GM19023 (cell line): ENCODE results near the gene RNF182.
"Not testable (repeated sequence)": the region's sequence is repeated elsewhere in the genome, so short reads cannot be mapped to it uniquely, and the experiment has no call there.

Source experiments
- ATAC-seq: cut with Tn5 transposase; IDR thresholded peaks from one replicate; pipeline ENCODE4 v1.9.1; 2021; ENCODE audit warnings: mild to moderate bottlenecking, moderate library complexity; ENCODE audit not compliant: unreplicated experiment

The RNF182 gene

DNA sequence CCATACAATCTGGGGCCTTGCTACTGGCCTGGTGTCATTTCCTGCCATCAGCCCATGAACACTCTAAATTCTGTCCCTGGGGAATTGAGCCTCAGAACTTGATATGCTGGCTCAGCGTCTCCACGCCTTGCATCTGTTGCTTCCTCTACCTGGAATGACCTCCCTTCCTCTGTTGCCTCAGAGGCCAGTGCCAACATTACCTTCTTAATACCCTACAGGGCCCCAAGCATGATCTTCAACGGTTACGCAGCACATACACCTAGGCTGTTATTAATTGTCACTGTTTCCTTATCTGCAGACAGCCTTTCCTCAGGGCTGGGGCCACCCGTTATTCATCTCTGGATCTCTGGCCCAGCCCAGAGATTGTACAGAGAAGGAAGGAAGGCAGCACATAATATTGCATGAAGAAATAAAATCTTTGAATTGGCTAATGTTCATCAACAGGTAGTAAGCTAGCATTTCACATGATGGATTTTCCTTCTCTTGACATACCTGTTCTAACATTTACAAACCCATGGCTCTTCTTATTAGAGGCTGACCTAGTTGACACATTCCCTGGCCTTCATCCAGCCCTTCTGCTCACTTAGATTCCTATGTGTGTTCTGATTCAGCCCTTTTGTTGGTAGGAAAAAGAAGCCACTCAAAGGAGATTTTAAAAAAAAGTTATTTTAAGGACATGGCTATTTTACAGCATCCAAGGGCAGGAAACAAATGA, 8.4 kb upstream of the RNF182 start:
- ATAC-seq, result no peak

DNA sequence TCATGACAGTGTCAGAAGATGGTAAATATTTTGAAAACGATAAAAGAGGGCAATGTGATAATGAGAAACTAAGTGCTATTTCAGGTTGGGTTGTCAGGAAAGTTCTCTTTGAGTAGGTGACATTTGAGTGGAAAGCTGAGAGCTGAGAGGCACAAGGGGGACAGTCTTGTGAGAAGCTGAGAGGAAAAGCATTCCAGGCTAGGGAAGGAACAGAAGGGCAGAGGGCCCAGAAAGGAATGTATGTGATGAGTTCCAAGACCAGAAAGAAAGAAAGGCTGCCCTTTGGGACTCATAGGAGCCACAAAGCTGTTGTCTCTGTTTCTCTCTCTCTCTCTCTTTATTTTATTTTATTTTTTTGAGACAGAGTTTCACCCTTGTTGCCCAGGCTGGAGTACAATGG, 7.6 kb upstream of the RNF182 start:
- no peak for ATAC-seq

DNA sequence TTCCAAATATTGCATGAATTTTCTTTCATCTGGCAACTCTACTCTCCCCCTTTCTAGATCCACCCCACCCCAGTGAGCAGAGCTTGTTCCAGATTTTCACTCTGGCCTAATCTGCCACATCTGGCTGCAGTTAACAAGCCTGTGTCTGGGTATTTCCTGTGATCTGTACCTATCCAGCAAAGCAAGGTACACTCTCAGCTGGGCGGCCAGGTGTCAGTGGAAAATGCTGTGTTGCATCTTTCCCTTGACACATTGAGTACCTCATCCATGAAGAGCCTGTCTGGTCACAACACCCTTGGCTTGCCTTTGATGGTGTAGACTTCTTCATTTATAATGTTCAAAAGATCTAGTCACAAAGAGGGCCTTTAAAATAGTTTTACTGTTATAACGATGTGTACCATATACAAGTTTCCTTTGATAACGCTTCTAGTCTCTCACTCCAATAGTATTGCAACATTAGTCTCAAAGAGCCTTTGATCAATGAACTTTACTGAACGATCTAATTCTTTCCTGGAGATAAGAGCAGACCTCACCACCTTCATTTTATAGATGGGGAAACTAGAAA, 6.0 kb upstream of the RNF182 start:
- ATAC-seq, result no peak

DNA sequence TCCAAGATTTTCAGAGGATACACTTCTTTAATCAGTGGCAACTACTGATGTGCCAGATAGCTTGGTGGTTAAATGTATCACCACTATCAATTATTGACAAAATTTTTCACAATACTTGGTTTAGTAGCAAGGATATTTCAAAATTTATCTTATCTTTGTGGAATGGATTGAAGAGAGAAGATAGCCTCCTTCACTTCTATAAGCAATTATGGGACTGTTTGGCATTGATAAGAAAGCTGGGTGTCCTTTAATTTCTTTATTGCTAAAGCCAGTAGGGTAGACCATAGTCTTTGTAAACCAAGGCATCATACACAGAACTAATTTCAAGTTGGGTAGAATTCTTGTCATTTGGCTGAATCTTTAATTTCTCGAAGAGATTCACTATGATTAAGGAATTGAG, 4.9 kb upstream of the RNF182 start:
- no peak for ATAC-seq

DNA sequence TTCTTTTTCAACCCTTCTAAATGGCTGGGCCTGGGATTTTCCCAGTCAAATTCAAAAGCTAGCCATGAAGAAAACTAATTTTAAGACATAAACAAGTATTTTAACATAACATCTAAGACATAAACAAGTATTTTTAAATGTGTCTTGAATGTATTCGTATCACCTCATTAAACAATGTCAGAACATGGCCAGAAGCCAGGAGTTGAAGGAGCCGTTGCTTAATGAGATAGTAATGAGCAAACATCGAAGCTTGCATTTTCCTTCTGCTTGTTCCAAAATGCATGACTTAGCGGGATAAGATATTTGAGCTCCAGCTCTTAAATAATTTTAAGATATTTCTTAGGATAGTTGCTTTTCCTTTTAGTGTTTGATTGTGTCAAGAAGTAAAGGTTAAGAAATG, 4.2 kb upstream of the RNF182 start:
- ATAC-seq, result no peak

DNA sequence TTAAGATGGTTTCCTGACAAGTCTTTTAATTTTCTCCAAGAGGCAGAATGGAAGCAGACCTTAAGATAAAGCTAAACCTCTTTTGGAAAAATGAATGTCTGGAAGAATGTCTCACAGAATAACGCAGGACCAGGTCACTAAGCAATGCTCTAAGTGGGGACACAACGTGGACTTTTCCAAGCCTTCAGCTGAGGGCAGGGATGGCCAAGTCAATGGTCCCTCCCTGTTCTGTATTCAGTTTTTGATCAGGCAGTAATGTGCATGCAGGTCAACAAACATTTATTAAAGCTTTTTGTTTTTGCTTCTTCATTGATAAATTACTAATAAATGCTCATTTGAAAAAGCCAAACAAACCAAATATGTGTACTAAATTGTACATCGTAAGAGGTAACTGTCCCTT, 2.0 kb upstream of the RNF182 start:
- ATAC-seq, result no peak

DNA sequence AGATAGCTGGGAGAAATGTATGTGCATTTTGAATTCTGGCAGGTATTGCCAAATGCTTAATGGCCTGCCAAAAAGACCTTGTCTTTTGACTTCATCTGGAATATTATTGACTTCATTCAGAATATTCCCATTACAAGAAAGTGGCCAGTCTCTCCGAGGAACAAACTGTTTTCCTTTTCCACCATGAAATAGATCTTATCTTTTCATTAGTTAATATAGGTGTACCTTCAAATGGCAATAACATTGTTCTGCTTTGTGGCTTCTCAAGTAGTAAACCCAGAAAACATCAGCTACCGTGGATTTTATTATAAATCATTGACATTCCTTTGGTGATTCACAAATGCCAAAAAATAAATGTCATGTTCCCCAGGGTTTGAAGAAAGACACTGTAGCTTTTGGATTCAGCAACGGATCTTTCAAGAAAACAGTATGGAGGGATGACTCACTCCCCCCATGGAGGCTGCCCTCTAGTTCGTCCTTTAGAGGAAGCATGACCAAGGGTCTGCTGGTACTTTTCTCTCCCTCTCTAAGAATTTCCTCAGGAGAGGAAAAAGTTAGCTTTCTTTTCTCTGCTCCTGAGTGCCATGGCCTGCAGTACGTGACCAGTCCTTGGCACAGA, 1.1 kb upstream of the RNF182 start:
- ATAC-seq, result no peak

DNA sequence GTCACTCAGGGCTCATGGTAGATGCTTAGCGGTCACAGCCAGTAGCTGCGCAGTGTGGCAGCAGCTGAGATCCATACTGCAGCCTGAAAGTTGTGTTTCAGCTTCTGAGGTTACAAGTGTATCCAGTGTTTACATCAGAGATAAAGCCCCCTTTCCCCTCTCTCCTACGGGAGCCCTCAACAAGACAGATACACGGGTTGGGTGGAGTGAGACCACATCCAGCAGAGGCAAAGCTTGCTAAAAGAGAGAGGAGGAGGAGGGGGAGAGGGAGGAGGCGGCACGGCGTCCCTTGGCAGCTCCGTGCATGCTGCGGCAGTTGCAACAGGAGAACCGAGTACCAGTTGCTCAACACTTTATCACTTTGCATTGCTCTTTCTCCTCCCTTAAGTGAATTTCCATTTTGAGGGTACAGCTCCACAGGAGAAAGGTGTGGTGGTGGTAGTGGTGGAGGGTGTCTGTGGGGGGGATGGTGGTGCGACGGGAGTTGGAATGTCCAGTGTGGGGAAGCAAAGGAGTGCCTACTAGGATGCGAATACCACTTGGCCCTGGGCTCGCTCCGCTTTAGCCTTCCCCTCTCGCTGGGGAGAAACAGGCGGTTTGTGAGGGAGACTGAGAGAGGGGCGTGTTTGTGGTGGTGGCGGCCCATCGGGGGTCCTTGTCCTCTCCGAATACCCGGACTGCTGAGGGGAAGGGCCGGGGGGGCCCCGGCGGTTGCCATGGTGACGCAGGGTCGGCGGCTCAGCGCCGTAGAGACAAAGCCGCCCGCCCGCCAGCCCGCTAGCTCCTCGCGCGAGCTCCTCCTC, 405 bp upstream of the RNF182 start:
- no peak for ATAC-seq

DNA sequence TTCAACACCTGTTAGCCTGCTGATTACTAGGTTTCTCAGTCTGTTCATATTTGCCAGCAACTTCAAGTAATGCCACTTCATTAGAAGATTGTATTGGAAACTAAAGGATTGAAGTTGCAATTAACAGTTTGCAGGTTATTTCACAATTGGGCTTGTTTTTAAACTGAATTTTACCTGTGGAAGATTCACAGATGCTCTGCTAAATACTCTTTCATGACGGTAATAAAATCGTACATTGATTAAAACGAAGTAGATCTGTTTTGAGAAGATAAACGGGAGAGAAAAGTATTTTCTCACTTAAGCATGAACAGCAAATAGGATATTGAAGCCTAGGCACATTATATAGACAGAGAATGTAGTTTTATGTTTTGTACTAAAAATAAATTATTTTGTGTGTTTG, 1.6 kb downstream of the RNF182 start:
- no peak for ATAC-seq

DNA sequence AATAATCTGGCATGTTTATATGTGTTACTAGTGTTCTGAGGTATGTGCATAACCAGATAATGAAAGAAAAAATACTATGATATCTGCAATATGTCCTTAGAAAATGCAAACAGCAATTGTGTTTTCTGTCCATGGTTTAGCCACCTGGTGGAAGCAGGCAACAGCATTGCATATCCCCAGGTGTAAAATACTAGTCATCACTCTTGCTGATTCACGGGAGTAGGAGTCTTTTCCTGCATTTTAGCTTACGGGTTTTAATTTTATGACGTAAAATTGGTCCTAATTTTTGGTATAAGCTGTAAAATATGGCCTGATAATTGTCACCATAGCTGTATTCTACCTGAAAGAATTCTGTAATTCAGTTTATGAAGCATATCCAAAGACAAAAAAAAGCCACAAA, 2.5 kb downstream of the RNF182 start:
- ATAC-seq, result no peak

DNA sequence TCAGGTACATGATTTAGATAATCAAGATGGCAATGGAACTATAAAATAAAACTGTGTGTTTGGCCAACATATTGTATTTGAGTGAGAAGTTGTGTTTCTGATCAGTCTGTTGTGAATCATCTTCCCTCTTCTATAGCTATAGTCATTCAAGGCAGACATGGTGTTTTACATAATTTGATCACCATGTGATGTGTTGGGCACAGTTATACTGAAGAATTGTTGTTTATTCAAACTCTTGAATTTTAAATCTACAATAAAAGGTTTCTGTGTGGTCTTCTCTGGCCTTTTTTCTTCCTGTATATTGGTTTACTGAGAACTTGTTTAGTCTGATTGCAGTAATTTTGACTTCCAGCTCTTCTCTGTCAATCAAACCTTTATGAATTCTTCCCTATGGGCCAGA, 4.4 kb downstream of the RNF182 start:
- ATAC-seq, result no peak

DNA sequence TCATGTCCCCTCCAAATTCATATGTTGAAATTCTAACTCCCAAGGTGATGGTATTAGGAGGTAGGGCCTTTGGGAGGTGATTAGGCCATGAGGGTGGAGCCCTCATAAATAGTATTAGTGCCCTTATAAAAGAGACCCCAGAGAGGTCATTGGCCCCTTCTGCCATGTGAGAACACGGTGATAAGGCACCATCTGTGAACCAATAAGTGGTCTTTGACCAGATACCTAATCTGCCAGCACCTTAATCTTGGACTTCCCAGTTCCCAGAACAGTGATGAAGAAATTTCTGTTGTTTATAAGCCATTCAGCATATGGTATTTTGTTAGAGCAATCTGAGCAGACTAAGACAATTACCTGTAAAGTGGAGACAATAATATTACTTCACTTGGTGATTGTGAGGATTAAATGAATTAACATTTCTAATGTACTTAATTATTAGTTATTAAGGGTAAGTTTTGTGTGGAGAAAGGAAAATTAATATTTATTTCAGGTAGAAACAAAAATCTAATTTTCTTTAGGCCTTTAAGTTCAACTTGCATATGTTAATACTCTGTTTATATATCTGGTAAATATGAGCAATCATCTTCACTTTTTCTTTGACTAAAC, 7.1 kb downstream of the RNF182 start:
- no peak for ATAC-seq

DNA sequence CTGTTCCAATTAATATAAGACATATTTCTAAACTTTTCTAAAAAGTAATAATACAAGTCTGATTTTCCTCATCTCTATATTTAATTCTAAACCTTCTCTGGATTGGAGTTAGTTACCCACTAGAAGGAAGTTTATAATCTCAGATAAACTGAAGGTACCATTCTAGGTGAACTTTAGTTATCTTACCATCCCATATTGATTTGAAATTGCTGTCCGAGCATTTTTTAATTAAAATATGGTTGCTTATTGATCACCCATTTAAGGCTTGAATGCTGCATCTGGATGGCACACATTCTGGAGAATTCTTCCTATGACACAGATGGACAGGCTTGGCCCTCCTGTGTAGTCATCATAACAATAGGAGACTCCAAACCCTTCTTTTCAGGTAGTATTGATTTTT, 8.0 kb downstream of the RNF182 start:
- no peak for ATAC-seq

DNA sequence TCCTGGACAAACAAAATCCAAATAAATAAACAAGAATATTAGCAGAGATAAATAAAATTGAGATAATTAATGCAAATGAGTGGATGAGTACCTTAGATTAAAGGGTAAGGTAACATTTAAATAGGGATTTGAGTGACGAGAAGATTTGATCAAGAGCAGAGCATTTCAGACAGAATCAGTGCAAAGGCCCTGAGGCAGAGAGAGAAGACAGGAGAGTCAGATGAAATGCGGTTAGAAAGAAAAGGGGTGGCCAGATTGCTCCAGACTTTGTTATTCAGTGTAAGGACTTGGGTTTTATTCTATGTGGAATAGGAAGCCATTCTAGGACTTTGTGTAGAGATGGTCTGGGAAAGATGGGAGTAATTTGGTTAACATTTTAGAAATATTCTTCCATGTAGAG, 10.0 kb downstream of the RNF182 start:
- ATAC-seq, result no peak

DNA sequence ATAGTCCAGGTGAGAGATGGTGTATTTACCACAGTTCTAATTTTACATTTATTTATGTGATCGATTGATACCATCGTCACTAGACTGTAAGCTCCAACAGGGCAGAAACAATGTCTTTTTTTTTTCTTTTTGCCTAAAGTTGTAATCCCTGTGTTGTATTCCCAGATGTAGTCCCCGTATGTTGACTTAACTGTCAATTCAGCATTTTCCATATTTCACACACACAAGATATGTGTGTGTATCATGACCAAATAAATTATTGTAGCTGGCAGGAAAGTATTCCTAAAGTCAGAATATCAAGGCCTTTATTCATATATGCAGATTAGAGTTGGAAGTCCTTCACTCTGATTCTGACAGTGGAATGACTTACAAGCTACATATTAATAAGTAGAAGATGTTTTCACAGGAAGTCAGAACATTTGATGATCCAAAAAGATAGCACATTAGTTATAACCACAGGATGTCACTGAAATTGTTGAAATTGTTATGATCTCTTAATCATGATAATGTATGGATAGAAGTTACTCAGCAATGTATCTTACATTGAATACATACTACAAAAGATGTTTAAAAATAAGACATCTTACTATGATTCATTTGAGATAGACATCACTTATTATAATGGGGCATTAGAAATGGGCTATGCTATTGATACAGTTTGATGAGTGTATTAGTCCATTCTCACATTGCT, 10.6 kb downstream of the RNF182 start:
- no peak for ATAC-seq

DNA sequence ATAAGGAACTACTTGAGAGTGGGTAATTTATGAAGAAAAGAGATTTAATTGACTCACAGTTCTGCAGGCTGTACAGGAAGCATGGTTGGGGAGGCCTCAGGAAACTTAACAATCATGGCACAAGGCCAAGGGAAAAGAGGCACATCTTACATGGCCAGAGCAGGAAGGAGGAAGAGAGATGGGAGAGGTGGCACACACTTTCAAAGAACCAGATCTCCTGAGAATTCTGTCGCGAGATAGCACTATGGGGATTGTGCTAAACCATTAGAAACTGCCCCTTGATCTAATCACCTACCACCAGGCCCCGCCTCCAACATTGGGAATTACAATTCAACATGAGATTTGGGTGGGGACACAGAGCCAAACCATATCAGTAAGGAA, 11.1 kb downstream of the RNF182 start:
- not testable (repeated sequence) for ATAC-seq

DNA sequence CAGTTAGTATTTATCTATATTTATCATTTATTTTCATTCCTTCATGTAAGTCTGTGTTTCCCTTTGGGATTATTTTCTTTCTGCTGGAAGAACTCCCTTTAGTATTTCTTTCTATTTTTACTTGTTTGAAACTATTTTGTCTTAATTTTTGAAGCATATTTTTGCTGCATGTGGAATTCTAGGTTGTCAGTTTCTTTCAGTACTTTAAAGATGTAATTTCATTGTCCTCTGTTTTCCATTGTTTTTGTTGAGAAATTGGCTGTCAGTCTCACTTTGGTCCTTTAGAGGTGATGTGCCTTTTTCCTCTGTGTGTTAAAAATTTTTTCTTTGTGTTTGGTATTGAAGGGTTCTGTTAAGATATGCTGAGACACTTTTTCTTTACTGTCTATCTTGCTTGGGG, 17.1 kb downstream of the RNF182 start:
- no peak for ATAC-seq

DNA sequence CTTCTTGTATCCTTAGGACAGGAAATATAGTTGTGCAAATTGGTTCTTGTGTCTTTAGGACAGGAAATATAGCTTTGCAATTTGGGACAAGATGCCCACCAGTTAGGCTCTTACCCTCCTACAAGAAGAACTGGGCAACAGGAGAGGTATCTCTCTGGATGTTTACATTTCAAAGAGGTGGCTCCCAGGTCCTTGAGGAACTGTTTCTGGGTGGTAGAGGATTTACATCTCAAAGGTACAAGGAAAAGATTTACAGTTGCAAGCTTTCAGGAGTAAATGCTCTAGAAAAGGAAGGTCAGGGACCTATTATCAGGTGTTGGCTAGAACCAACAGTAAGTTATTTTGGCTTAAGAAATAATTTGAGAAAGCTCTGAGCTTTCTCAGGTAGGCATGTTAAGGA, 19.2 kb downstream of the RNF182 start:
- no peak for ATAC-seq

DNA sequence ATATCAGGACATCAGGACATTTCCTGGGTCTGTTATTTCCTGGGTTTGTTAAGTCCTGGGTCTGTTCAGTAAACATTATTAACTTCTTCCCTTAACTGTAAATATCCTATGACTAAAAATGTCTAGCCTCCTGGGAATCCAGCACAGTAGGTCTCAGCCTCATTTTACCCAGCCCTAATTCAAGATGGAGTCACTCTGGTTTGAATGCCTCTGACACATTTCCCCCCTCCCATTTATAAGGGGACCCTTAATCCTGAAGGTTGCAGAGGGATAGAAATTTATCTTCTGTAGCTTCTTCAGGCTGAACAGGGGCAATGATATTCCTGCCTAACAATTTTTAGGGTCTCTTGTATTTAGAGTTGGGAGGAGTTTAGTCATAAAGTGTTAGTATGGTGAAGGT, 21.8 kb downstream of the RNF182 start:
- no peak for ATAC-seq

DNA sequence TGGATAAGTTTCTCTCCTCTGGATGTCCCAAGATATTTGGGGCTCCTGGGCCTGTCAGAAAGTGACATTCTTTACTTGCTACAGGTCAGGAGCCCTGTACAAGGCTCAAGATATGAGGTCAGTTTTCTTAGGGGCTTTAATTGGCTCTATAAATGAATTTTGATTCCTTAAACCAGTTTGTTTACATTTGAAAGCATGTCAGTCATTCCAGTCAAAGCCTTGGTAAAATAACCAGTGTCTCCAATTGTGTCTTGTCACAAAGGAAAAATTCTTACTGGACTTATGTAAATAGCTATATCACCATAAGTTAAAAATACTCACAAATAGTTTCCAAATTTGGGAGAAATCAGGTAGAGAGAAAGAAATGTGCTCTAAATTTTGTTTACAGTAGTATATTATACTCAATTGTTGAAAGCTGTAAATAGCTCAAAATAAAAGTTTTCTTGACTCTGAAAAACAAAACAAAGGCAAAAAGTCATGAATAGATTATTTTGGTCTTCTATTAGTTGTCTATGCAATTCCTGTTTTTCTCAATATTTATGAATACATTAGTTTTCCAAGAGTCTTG, 22.9 kb downstream of the RNF182 start:
- no peak for ATAC-seq

DNA sequence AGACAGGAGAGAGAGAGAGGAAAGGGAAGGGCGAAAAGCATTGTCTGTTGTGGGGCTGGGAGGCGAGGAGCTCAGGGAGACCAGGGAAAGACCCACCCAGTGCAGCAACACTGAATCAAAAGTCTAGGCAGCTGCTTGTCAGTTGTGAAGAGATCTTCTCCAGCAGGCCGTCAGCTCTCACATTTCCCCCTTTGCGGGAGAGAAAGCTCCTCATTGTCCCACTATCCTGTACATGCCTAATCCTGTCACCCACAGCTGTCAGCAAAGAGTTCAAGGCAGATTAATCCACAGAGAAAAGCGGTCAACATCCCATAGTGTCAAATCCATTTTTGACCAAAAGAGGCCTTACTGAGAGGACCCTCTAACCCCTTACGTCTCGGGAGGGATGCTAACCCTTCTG, 27.3 kb downstream of the RNF182 start:
- ATAC-seq, result no peak
